ENCODE data around the gene PECR. TPM values are rescaled to one million over a fixed set of nuclear protein-coding genes. Genes with fewer than 3 reads are reported as not detected.

Gene PECR
- total RNA-seq, 1 donor from 2014 or later = 1.8 TPM

GRCh38 chr2:216074380-216074779 lies 7.2 kb downstream of the PECR start:
- DNase-seq (ENCODE audit: low spot score) = no peak
- intact Hi-C loops (cut with DNase I) = no loop called here

- intact Hi-C loops (cut with DNase I) = no loop called here
- DNase-seq (ENCODE audit: low spot score) = no peak
These were observed 7.8 kb downstream of the PECR start for GRCh38 chr2:216073773-216074172.

- intact Hi-C loops (cut with DNase I) = no loop called here
- DNase-seq (ENCODE audit: low spot score) = no peak
These were observed 9.1 kb downstream of the PECR start for GRCh38 chr2:216072473-216072872.

GRCh38 chr2:216071111-216071851 lies 10.3 kb downstream of the PECR start:
- DNase-seq (ENCODE audit: low spot score) = no peak
- intact Hi-C loops (cut with DNase I) = no loop called here

- no peak for DNase-seq (ENCODE audit: low spot score)
These were observed 11.4 kb downstream of the PECR start for GRCh38 chr2:216070195-216070594.

GRCh38 chr2:216069028-216069427 lies 12.6 kb downstream of the PECR start:
- no peak for DNase-seq (ENCODE audit: low spot score)
- intact Hi-C loops (cut with DNase I) = no loop called here

More at GRCh38 chr2:216070195-216070594, 11.4 kb downstream of the PECR start:
- intact Hi-C loops (cut with DNase I) = no loop called here

- intact Hi-C loops (cut with DNase I) = no loop called here
- DNase-seq (ENCODE audit: low spot score) = no peak
These were observed 15.4 kb downstream of the PECR start for GRCh38 chr2:216066230-216066629.

- DNase-seq (ENCODE audit: low spot score) = no peak
- intact Hi-C loops (cut with DNase I) = no loop called here
These were observed 16.9 kb downstream of the PECR start for GRCh38 chr2:216064665-216065064.

- intact Hi-C loops (cut with DNase I) = no loop called here
- DNase-seq (ENCODE audit: low spot score) = no peak
These were observed 17.5 kb downstream of the PECR start for GRCh38 chr2:216064014-216064630.

- intact Hi-C loops (cut with DNase I) = no loop called here
- no peak for DNase-seq (ENCODE audit: low spot score)
These were observed 22.3 kb downstream of the PECR start for GRCh38 chr2:216059233-216059834.

- intact Hi-C loops (cut with DNase I) = no loop called here
- no peak for DNase-seq (ENCODE audit: low spot score)
These were observed 23.9 kb downstream of the PECR start for GRCh38 chr2:216057688-216058193.

GRCh38 chr2:216056739-216057138 lies 24.9 kb downstream of the PECR start:
- intact Hi-C loops (cut with DNase I) = no loop called here
- DNase-seq (ENCODE audit: low spot score) = no peak

- intact Hi-C loops (cut with DNase I) = no loop called here
- no peak for DNase-seq (ENCODE audit: low spot score)
These were observed 25.9 kb downstream of the PECR start for GRCh38 chr2:216055680-216056079.

GRCh38 chr2:216052420-216052819 lies 29.2 kb downstream of the PECR start:
- DNase-seq (ENCODE audit: low spot score) = no peak
- intact Hi-C loops (cut with DNase I) = no loop called here

- no peak for DNase-seq (ENCODE audit: low spot score)
- intact Hi-C loops (cut with DNase I) = no loop called here
These were observed 30.3 kb downstream of the PECR start for GRCh38 chr2:216051350-216051749.

- no peak for DNase-seq (ENCODE audit: low spot score)
- intact Hi-C loops (cut with DNase I) = no loop called here
These were observed 32.2 kb downstream of the PECR start for GRCh38 chr2:216049452-216049851.

GRCh38 chr2:216047397-216047796 lies 34.2 kb downstream of the PECR start:
- intact Hi-C loops (cut with DNase I) = no loop called here
- DNase-seq (ENCODE audit: low spot score) = no peak

GRCh38 chr2:216044883-216045486 lies 36.6 kb downstream of the PECR start:
- intact Hi-C loops (cut with DNase I) = no loop called here
- no peak for DNase-seq (ENCODE audit: low spot score)

GRCh38 chr2:216043949-216044348 lies 37.7 kb downstream of the PECR start:
- DNase-seq (ENCODE audit: low spot score) = no peak
- intact Hi-C loops (cut with DNase I) = no loop called here

- no peak for DNase-seq (ENCODE audit: low spot score)
- intact Hi-C loops (cut with DNase I) = no loop called here
These were observed 40.2 kb downstream of the PECR start for GRCh38 chr2:216041438-216041837.
